Natural killer cell (primary cell): Measurements from ENCODE around the gene SMAD7. TPM values are rescaled to one million over a fixed set of nuclear protein-coding genes. Genes with fewer than 3 reads are reported as not detected.

Experiments used
- ATAC-seq, 3 donors: fragments of 150-1000 bp in 2 of 3; fragments of 200-7000 bp in 1 of 3; cut with Tn5 transposase; 1 replicate in 1 of 3; 2 replicates in 2 of 3; pipeline ENCODE4 v1.10.0; 2021; ENCODE audit warnings: mild to moderate bottlenecking in 2 of 3, moderate library complexity in 2 of 3
- DNase-seq, 2 donors: peaks; one replicate each; pipeline versions ENCODE4 v3.0.0 to v3.0.0-alpha.2; 2013 to 2021; ENCODE audit warnings: mixed read lengths in 1 of 2
- H3K27ac ChIP-seq: one replicate; pipeline ENCODE4 v1.5.1; 2013; ENCODE audit warnings: mild to moderate bottlenecking, low read length
- H3K27me3 ChIP-seq: one replicate; pipeline ENCODE4 v1.6.1; 2013; ENCODE audit warnings: low read length; ENCODE audit not compliant: control insufficient read depth, insufficient read depth
- H3K36me3 ChIP-seq: one replicate; pipeline ENCODE4 v1.6.1; 2013; ENCODE audit warnings: low read length; ENCODE audit not compliant: control insufficient read depth, insufficient read depth
- H3K4me1 ChIP-seq: one replicate; pipeline ENCODE4 v1.6.1; 2013; ENCODE audit warnings: low read length; ENCODE audit not compliant: control insufficient read depth, insufficient read depth
- H3K4me3 ChIP-seq: one replicate; pipeline ENCODE4 v1.5.1; 2013; ENCODE audit warnings: low read length
- H3K9me3 ChIP-seq: one replicate; pipeline ENCODE4 v1.6.1; 2013; ENCODE audit warnings: low read length; ENCODE audit not compliant: control insufficient read depth, insufficient read depth
- H3K27ac Mint-ChIP-seq, 2 donors: one replicate each; pipeline ENCODE4 v1.8.0; 2022; ENCODE audit warnings: mild to moderate bottlenecking in 2 of 2, mixed read lengths in 2 of 2, moderate library complexity in 1 of 2
- H3K27me3 Mint-ChIP-seq, 2 donors: one replicate each; pipeline ENCODE4 v1.8.0; 2022; ENCODE audit warnings: low read depth in 2 of 2, mixed read lengths in 2 of 2
- H3K36me3 Mint-ChIP-seq: one replicate; pipeline ENCODE4 v1.8.0; 2022; ENCODE audit warnings: mixed read lengths
- H3K4me1 Mint-ChIP-seq, 2 donors: one replicate each; pipeline ENCODE4 v1.8.0; 2022; ENCODE audit warnings: mixed read lengths in 2 of 2
- H3K4me3 Mint-ChIP-seq: one replicate; pipeline ENCODE4 v1.8.0; 2022; ENCODE audit warnings: mild to moderate bottlenecking, moderate library complexity, mixed read lengths
- H3K9me3 Mint-ChIP-seq, 2 donors: one replicate each; pipeline ENCODE4 v1.8.0; 2022; ENCODE audit warnings: mixed read lengths in 2 of 2
- WGBS: methylation state at CpG from one replicate; pipeline ENCODE4 v1.1.7; 2013; ENCODE audit warnings: missing lambda C conversion rate; ENCODE audit not compliant: insufficient coverage; 5-methylcytosine and 5-hydroxymethylcytosine counted together
- intact Hi-C: fragments of 100-400 bp; cut with micrococcal nuclease; formaldehyde crosslinking; loops from one replicate; pipeline ENCODE4 v1.14.2; 2022
- total RNA-seq, 4 donors: library from RNA; stranded (reverse); fragments of 120-200 nt in 1 of 4; gene quantifications; one replicate each; pipeline versions ENCODE4 v1.2.3 to v1.2.4, GENCODE V29; 2013 to 2022
- TF ChIP-seq, protein P1 (sequence below): fragments of 200-600 bp; IDR thresholded peaks from one replicate; pipeline ENCODE4 v1.8.0; 2022; ENCODE audit warnings: antibody characterized with exemption

Gene SMAD7
- total RNA-seq, 3 donors from 2014 or later (not counting 1 experiment from before 2014, with no cell fraction given): 127 to 204 (median 182) TPM

DNA sequence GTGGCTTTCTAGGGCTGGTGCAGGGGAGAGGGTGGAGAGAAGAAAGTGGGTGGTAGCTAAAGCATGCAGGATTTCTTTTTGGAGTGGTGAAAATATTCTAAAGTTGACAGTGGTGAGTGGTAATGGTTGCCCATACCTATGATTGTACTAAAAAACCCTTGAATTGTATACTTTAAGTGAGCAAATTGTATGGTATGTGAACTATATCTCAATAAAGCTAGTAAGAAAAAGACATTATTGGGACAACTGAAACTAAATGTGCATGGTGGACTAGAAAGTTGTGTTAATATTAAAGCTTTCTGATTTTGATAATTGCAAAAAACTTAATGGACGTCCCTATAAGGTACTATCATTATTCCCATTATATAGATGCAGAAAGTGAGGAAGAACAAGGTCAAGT is 50.3 kb downstream of the SMAD7 start:
- WGBS: no CpG with 5 or more reads among the region's 1 CpG
- ATAC-seq: no peak

GRCh38 chr18:48899558-48900174 is 51.1 kb downstream of the SMAD7 start:
- Mint-ChIP-seq H3K36me3 (no peaks in the 10 kb centered on the region), H3K27me3 (peaks cover 0 to 3% of the 10 kb centered on the region in 2 donors), H3K4me1 (peaks cover 32 to 36% of the 10 kb centered on the region in 2 donors), H3K27ac (no peak overlapping the region), H3K4me3 (no peak overlapping the region), H3K9me3 (peaks cover 2 to 4% of the 10 kb centered on the region in 2 donors)
- Histone ChIP-seq H3K36me3 (no peaks in the 10 kb centered on the region), H3K9me3 (peaks cover under 1% of the 10 kb centered on the region), H3K27me3 (no peaks in the 10 kb centered on the region), H3K4me1 (peaks cover 18% of the 10 kb centered on the region), H3K27ac (no peak overlapping the region), H3K4me3 (no peak overlapping the region)
- ATAC-seq: no peak
- WGBS: 73% methylated on average over 2 of the region's 4 CpGs
- DNase-seq: no peak
- intact Hi-C loops: no loop called here
- TF ChIP-seq, protein P1, sequence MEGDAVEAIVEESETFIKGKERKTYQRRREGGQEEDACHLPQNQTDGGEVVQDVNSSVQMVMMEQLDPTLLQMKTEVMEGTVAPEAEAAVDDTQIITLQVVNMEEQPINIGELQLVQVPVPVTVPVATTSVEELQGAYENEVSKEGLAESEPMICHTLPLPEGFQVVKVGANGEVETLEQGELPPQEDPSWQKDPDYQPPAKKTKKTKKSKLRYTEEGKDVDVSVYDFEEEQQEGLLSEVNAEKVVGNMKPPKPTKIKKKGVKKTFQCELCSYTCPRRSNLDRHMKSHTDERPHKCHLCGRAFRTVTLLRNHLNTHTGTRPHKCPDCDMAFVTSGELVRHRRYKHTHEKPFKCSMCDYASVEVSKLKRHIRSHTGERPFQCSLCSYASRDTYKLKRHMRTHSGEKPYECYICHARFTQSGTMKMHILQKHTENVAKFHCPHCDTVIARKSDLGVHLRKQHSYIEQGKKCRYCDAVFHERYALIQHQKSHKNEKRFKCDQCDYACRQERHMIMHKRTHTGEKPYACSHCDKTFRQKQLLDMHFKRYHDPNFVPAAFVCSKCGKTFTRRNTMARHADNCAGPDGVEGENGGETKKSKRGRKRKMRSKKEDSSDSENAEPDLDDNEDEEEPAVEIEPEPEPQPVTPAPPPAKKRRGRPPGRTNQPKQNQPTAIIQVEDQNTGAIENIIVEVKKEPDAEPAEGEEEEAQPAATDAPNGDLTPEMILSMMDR: no peak

More for the DNA sequence above, 50.3 kb downstream of the SMAD7 start:
- DNase-seq: no peak
- Histone ChIP-seq H3K27me3 (no peaks in the 10 kb centered on the region), H3K4me3 (no peak overlapping the region), H3K27ac (no peak overlapping the region), H3K9me3 (peaks cover 4% of the 10 kb centered on the region), H3K36me3 (no peaks in the 10 kb centered on the region), H3K4me1 (peaks cover 18% of the 10 kb centered on the region)
- TF ChIP-seq, protein P1: no peak
- Mint-ChIP-seq H3K27me3 (peaks cover 0 to 3% of the 10 kb centered on the region in 2 donors), H3K4me1 (peaks cover 32% of the 10 kb centered on the region in 2 donors), H3K27ac (no peak overlapping the region), H3K4me3 (no peak overlapping the region), H3K9me3 (peaks cover 2 to 8% of the 10 kb centered on the region in 2 donors), H3K36me3 (no peaks in the 10 kb centered on the region)
- intact Hi-C loops: no loop called here

- H3K4me1 Mint-ChIP-seq: peaks cover 32 to 36% of the 10 kb centered on the region in 2 donors
- DNase-seq: no peak
- H3K9me3 Mint-ChIP-seq: no peaks in the 10 kb centered on the region
- no peak overlapping the region for H3K27ac ChIP-seq
- no peaks in the 10 kb centered on the region for H3K36me3 ChIP-seq
- H3K4me3 ChIP-seq: no peak overlapping the region
- no peaks in the 10 kb centered on the region for H3K36me3 Mint-ChIP-seq
- peaks cover 0 to 3% of the 10 kb centered on the region in 2 donors for H3K27me3 Mint-ChIP-seq
- no peak overlapping the region for H3K27ac Mint-ChIP-seq
- no peak overlapping the region for H3K4me3 Mint-ChIP-seq
- peaks cover 25% of the 10 kb centered on the region for H3K4me1 ChIP-seq
- TF ChIP-seq, protein P1: no peak
- no peak for ATAC-seq
- intact Hi-C loops: no loop called here
- no peaks in the 10 kb centered on the region for H3K27me3 ChIP-seq
- H3K9me3 ChIP-seq: no peaks in the 10 kb centered on the region
- WGBS: 90% methylated on average over 3 of the region's 4 CpGs
These were observed 52.2 kb downstream of the SMAD7 start for GRCh38 chr18:48898521-48898920.

GRCh38 chr18:48897531-48897930 is 53.2 kb downstream of the SMAD7 start:
- TF ChIP-seq, protein P1: no peak
- Mint-ChIP-seq H3K9me3 (no peaks in the 10 kb centered on the region), H3K4me1 (peaks cover 34 to 42% of the 10 kb centered on the region in 2 donors), H3K27ac (peak overlapping the region in 1 of 2 donors; percentile 82), H3K27me3 (peaks cover 0 to 3% of the 10 kb centered on the region in 2 donors), H3K36me3 (no peaks in the 10 kb centered on the region), H3K4me3 (no peak overlapping the region)
- H3K4me3 ChIP-seq: no peak overlapping the region
- H3K27ac ChIP-seq: no peak overlapping the region
- no peak for ATAC-seq
- no peaks in the 10 kb centered on the region for H3K27me3 ChIP-seq
- 97% methylated on average over 5 of the region's 5 CpGs for WGBS
- H3K36me3 ChIP-seq: no peaks in the 10 kb centered on the region
- intact Hi-C loops: no loop called here
- DNase-seq: no peak
- no peaks in the 10 kb centered on the region for H3K9me3 ChIP-seq
- H3K4me1 ChIP-seq: peaks cover 28% of the 10 kb centered on the region
